ENCODE results near the gene ARL2BP.
"Not testable (repeated sequence)": the region's sequence is repeated elsewhere in the genome, so short reads cannot be mapped to it uniquely, and the experiment has no call there.

Gene ARL2BP

DNA sequence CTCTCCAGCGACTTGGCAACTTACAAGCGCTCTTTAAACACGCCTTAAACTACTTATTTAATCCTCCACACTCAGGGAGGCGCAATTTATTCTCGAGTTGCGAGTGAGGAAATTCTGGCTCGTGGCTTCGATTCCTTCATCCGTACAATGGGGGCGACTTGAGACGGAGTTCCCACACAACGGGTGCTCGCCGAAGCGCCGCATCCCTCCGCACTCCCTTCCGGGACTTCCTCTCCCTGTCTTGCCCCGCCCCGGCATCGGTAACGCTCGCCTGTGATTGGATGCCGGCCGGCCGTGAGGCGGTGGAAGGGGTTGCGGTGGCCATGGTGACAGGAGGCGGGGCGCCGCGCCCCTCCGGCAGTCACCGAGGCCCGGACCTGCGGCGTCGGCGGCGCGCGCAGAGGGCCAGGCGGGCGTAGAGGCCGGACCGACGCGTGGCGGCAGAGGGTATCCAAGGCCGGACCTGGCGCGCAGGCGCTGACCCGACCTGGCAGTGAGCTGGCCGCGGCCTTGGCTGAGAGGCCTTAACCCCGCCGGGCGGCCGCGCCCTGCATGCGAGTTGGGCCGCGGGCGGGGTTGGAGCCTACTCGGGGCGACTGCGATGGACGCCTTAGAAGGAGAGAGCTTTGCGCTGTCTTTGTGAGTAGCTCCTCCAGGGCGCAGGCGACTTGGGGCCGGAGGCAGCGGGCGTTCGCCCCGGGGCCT, at the start of gene ARL2BP:
Gene ARL2BP, plus strand, starts transcription at position 493 of the 705 bp plus-strand sequence. Its CDS starts 109 bp downstream, at position 602.
- peak; percentile 98 for DNase-seq

DNA sequence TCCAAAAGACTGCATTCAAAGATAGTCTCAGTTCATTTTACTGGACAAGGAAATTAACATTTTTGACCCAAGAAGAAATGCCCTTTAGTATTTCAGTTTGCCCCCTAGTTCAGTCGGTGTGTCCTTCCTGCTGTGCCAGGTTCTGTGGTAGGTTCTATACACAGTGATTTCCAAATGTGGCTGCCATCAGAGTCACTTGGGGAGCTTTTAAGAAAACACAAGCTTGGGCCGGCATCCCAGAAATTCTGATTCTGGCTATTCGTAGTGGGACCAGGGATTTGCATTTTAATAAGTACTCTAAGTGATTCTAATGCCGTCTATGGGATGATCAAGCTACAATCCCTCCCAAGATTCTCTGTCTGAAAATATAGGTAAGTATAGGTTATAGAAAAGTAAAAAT, 48.8 kb upstream of the ARL2BP start:
- DNase-seq, result no peak

DNA sequence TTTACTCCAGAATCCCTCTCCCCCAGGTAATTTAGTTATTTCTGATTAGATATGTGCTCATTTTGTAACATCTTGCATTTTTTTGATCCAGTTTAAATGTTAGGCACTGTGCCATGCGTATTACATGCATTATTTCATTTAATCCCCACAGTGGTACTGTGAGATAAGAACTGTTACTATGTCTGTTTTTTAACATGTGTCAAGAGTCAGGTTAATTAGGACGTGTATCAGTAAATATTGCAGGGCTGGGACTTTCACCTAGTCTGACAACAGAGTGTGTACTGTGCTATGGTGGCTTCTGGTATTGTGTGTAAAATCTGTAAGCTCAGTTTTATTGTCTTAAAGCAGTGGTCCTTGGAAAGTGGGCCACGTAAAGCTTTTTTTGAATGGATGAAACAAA, 48.3 kb upstream of the ARL2BP start:
- DNase-seq, result peak; percentile 32

DNA sequence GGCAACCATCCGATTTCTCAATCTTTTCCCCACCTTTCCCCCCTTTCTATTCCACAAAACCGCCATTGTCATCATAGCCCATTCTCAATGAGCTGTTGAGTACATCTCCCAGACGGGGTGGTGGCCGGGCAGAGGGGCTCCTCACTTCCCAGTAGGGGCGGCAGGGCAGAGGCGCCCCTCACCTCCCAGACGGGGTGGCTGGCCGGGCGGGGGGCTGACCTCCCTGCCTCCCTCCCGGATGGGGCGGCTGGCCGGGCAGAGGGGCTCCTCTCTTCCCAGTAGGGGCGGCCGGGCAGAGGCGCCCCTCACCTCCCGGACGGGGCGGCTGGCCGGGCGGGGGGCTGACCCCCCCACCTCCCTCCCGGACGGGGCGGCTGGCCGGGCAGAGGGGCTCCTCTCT, 44.7 kb upstream of the ARL2BP start:
- not testable (repeated sequence) for DNase-seq

DNA sequence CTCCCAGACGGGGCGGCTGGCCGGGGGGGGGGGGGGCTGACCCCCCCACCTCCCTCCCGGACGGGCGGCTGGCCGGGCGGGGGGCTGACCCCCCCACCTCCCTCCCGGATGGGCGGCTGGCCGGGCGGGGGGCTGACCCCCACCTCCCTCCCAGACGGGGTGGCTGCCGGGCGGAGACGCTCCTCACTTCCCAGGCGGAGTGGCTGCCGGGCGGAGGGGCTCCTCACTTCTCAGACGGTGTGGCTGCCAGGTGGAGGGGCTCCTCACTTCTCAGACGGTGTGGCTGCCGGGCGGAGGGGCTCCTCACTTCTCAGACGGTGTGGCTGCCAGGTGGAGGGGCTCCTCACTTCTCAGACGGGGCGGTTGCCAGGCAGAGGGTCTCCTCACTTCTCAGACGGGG, 44.1 kb upstream of the ARL2BP start:
- not testable (repeated sequence) for DNase-seq

DNA sequence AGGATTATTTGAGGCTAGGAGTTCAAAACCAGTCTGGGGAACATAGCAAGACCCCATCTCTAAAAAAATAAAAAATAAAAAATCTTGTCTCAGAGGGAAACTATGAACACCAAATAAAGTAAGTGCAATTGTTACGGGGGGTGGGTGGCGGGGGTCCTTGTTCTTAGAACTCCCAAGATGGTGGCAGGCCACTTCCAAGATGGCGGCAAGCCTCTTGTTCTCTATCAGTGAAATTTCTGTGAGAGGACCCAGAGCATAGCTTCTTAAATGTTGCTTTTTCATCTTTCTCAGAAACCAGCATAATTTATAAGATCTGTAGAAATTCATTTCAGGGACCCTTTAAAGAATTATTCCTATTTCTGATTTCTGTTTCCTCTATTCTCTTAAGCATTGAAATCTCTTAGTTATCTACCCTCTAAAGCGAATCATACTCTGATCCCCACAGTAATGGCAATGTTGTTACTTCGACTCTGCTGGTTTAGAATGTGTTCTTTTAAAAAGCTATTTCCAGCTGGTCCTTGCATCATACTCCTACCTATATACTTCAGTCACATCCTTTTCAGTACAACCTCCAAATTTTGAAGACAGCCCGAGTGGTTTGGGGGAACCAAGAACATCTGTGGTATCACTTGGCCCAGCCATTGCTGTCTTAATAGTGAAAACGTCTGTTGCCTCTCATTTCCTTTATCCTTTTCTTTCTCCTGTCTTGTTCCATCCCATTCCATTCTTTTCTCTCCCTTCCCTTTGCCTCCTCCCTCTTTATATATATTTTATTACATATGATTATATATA, 42.8 kb upstream of the ARL2BP start:
- no peak for DNase-seq

DNA sequence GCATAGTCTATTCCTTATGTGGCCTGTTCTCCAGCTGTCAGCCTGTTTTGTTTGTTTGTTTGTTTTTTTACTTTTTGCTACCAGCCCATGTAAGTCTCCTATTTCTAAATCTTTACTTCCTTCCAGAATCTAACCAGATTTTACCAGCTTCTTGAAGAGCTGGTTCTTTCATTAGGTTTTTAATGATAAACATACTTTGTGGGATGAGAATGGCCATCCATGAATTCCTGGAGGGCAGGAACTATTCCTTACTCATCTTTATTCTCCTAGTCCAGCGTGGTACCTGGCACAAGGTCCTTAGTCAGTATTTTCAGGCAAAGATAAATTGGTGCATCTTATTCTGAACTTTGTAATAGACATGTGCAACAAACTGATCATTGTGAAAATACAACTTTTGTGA, 41.6 kb upstream of the ARL2BP start:
- DNase-seq, result no peak

DNA sequence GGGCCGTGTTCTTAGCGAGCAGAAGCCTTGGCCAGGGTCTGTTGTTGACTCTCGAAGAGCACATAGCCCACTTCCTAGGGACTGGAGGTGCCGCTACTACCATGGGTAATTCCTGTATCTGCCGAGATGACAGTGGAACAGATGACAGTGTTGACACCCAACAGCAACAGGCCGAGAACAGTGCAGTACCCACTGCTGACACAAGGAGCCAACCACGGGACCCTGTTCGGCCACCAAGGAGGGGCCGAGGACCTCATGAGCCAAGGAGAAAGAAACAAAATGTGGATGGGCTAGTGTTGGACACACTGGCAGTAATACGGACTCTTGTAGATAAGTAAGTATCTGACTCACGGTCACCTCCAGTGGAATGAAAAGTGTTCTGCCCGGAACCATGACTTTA, 40.4 kb upstream of the ARL2BP start:
- DNase-seq, result no peak

DNA sequence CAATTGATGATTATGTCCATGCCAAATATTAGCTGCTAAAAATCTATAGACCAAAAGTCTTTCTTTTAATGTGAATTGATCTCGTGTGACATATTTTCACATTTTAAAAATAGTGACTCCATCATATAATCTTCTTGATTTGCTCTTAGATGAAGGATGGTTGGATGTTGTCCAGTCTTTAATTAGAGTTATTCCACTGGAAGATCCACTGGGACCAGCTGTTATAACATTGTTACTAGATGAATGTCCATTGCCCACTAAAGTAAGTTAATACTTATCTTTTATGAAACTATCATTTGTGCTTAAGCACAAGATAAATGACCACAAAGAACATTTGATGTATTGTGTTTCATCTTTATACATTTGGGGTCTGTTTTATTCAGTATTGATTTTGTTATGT, 36.1 kb upstream of the ARL2BP start:
- no peak for DNase-seq

DNA sequence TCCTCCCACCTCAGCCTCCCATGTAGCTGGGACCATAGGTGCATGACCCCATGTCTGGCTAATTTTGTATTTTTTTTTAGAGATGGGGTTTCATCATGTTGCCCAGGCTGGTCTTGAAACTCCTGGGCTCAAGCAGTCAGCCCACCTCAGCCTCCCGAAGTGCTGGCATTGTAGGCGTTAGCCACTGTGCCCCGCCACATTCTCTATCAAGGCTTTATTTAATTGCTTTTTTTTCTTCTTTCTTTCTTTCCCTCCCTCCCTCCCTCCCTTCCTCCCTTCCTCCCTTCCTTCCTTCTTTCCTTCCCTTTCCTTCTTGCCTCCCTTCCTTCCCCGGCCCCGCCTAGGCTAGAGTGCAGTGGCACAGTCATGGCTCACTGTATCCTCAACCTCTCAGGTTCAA, 35.3 kb upstream of the ARL2BP start:
- DNase-seq, result no peak

DNA sequence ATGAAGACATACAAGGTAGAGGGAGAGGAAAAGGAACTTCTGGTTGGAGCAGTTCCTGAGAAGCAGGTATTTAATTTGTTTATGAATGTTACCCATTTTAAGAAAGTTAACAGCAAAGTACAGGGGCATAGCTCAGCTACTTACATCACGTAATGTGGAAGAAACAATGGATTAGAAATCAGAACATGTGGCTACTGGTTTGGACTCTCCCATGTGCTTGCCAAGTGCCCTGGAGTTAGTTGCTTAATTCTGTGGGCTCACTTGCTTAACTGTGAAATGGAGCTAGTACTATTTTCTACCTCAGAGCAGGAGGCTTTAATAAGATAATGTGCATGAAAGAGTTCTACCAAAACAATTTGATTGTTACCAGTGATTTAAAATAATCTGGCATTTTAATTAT, 31.6 kb upstream of the ARL2BP start:
- no peak for DNase-seq

DNA sequence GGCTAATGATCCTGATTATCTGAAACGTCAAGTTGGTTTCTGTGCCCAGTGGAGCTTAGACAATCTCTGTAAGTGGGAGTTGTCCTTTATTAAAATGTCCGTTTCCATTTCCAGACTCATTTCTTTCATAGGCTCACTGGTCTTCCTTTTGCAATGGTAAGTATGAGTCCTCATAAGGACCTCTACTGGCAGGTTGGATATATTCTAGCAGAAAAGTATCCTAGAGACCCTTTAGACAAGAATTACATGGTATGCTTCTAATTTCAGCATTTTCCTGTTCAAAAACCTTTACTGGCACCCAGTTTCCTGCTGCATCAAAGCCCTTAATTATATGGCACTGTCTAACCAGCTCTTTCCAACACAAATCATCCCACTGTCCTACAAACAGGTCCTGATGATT, 28.1 kb upstream of the ARL2BP start:
- no peak for DNase-seq

DNA sequence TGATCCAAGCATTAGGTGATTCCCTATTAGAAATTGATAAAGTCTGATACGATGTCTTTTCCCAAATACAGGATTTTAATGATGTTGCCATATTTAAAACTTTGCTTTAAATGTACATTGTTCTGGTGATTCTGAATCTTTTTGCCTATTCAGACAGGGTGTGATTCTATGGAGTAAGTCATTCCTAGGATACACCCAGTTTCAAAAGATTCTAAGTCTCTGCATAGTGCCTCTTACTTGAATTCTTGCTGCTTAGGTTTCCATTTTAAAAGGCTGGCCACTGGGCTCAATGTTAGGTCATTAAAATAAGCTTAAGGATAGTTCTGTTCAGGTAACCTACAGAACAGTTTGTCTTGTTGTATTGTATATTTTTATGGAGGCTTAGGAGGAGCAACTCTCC, 22.0 kb upstream of the ARL2BP start:
- DNase-seq, result no peak

DNA sequence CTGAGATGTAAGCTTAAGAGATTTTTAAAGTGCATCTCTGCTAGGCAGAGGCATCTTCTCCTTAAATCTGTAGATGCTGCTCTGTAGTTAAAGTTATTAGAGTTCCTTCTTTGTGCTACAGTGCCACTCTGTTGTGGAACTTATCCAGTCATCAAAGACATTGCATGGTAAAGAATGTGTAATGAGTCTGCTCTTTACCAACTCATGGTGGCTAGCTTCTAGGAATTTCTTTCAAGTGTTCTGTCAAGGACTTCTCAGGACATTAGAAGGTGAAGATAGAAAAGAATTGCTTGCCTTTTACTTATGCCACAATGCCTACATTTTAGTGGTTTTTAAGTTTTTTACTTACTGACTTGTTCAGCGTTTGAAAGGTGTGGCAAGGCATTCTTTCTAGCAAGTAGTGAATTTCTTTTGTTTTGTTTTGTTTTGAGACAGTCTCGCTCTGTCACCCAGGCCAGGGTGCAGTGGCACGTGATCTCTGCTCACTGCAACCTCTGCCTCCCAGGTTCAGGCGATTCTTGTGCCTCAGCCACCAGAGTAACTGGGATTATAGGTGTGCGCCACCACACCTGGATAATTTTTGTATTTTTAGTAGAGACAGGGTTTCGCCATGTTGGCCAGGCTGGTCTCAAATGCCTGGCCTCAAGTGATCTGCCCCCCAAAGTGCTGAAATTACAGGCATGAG, 20.3 kb upstream of the ARL2BP start:
- DNase-seq, result no peak

DNA sequence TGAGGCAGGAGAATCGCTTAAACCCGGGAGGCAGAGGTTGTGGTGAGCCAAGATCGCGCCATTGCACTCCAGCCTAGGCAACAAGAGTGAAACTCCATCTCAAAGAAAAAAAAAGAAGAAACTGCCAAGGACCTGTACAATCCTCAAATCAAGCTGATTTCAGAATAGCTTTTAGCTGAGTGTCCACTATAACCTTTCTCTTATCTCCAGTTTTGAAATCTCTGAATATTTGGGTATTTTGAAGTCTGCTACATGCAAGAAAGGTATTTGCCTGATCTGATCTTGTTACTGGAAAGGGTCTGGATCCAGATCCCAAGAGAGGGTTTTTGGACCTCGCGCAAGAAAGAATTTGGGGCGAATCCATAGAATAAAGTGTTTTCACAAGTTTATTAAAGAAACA, 19.1 kb upstream of the ARL2BP start:
- DNase-seq, result no peak

DNA sequence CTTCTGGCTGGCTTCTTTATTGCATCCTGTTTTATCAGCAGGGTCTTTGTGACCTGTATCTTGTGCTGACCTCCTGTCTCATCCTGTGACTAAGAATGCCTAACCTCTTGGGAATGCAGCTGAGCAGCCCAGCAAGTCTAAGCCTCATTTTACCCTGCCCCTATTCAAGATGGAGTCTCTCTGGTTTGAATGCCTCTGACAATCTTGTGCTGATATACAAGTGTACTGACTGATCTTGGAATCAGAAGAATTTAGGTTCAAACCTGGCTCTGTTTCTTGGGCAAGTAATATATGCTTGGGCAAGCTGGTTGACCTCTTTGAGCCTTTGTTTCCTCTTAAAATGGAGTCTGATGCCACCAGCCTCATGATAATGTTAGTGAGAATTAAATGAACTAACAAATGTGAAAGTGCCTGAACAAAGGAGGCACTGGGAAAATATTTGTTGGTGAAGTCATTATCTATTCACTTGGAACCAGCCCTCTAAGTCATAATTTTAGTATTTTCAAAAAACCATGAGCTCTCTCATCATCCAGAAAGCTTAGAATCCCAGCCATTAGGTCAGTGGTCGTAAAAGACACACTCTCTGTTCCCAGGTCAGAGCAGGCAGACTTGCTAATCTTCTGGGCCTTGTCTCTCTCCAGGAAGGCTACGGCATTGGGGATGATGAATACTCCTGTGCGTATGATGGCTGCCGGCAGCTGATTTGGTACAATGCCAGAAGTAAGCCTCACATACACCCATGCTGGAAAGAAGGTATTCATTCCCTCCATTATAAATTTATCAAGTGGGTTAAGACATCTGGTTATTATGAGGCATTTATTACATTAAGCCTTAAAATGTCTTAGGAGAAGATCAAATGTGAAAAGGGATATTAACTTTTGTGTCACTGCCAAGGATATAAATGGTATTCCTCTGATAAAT, 18.1 kb upstream of the ARL2BP start:
- no peak for DNase-seq

DNA sequence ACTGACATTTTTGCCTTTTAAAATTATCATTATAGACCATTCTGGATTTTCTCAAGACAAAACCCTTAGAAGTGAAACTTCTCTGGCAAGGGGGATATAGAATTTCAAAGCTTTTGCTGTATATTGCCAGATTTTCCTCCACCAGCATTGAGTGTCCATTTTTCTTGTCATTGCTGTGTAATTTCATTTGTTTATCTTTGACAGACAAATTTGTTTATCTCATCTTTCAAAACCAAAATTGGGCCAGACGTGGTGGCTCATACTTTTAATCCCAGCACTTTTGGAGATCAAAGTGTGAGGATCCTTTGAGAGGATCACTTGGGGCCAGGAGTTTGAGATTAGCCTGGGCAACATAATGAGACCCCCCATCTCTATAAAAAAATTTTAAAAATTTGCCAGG, 16.0 kb upstream of the ARL2BP start:
- DNase-seq, result no peak

DNA sequence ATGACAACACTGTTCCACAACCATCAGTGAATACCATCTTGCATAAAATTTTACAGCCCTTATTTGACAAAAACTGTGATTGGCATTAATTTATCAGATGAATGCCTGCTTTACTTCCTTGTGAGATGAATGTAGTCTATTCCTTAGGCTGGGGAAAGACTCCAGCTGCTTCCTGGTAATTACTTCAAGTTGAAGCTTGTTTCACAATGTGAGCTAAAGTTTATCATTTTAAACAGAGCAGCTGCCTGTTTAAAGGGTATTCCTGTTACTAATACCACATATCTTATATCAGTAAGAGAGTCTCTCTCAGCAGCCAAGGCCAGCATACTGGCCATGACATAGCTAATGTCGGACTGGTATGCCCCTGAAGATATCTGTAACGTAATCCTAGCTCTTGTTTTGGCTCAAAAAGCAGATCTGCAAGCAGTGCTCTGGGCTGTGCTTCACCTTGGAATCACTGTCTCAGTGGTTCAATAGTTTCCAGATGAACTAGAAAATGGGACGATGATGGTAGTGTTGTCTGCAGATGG, 13.2 kb upstream of the ARL2BP start:
- no peak for DNase-seq

DNA sequence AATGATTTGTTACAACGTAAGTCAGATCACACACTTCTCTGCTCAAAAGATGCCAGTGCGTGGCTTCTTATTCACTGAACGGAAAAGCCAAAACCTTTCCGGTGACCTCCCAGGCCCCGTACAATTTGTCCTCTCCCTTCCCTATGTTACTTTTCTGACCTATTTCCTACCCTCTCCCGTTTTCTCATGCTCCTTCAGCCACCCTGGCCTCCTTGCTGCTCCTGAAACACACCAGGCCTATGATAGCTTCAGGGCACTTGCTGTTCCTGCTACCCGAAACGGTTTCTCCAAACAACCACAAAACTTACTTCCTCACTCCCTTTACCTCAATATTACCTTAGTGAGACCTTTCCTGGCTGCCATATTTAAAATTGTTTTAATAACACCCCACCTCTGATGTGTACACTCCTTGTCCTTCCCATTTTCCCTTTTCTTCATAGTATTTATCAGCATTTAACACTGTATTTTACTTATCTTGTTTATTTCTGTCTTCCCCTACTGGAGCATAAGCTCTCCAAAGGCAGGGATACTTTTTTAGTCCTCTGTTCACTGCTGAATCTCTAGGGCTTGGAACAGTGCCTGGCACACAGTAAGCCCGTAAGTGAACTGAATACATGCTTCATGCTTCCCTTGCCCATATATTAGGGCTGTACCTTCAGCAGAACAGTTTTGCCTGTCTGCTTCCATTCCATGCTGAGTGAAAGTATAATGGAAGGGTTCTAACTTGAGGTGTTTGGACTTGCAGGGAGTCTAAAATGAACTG, 10.9 kb upstream of the ARL2BP start:
- no peak for DNase-seq

DNA sequence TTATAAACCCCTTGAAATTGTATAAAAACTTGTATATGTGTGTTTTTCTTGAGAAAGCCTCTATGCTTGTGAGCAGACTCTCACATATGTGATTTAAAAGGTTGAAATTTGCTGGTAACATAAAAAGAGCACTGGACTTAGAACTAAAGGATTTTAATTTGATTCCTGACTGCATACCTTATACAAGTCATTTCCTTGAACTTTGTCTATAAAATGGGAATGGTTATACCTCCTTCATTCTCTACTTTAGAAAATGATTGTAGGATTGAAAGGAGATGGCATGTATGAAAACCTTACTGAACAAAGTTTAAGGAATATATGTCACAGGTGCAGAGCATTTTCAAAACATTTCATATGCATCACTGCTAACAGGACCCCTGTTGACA, 10.4 kb upstream of the ARL2BP start:
- DNase-seq, result no peak

DNA sequence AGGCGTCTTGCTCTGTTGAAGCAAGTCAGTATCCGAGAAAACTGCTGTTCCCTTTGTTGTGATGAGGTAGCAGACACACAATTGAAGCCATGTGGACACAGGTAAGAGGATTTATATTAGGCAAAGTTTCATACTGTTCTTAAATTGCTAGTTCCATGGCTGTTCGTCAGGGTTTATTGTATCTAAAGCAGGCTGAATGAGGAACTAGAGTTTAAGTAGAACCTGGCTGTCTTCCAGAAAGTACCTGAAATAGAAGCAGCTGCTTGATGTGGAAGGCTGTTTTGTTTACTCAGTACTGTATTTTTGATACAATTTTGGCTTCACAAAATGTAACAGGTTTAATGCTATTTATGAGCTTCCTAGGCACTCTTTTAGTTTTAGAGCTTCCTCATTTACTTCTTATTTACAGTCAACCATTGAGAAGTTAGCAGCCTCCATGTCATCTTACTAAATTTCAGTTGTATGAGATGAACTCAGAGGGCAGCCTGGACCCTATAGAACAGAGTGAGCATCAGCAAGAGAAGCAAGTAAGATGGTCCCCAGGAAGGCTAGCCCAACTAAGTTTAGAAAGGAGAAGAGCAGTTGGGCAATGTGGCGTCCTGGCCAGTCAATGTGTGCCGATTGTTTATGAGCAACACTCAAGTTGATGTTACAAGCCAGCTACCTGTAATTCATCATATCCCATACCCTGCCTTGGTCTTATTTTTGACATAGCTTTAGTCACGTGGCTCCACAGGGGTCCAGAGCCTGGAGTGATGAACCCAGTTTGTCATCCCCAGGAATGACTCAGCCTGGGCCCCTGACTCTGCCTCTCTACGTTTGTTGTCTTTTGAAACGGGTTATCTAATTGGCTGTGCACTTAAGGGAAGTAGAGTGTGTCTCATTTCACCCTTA, 9.7 kb upstream of the ARL2BP start:
- no peak for DNase-seq
